Liver (tissue), 3 donors: Measurements from ENCODE around the gene KYAT1.

Experiments used
- EGR1 ChIP-seq, 2 donors: IDR thresholded peaks; 2 replicates each; pipeline ENCODE4 v1.6.1; 2016 to 2018; ENCODE audit warnings: antibody characterized with exemption in 2 of 2, low read depth in 2 of 2
- FOXA2 ChIP-seq: IDR thresholded peaks from 2 replicates; pipeline ENCODE4 v1.6.1; 2016; ENCODE audit warnings: antibody characterized with exemption
- HNF4A ChIP-seq, 2 donors: conservative IDR thresholded peaks; 2 replicates each; pipeline ENCODE4 v1.6.1; 2016; ENCODE audit warnings: antibody characterized with exemption in 2 of 2, mild to moderate bottlenecking in 2 of 2
- MAX ChIP-seq: IDR thresholded peaks from 2 replicates; pipeline ENCODE4 v1.6.1; 2016; ENCODE audit warnings: antibody characterized with exemption
- NR2F2 ChIP-seq: IDR thresholded peaks from 2 replicates; pipeline ENCODE4 v1.6.1; 2016; ENCODE audit warnings: antibody characterized with exemption
- RAD21 ChIP-seq, 2 donors: IDR thresholded peaks; 2 replicates each; pipeline ENCODE4 v1.6.1; 2016; ENCODE audit warnings: antibody characterized with exemption in 2 of 2, mild to moderate bottlenecking in 2 of 2
- REST ChIP-seq: IDR thresholded peaks from 2 replicates; pipeline ENCODE4 v1.6.1; 2016; ENCODE audit warnings: antibody characterized with exemption, mild to moderate bottlenecking
- RXRA ChIP-seq, 2 donors: IDR thresholded peaks; 2 replicates each; pipeline ENCODE4 v1.6.1; 2017 to 2018; ENCODE audit warnings: antibody characterized with exemption in 2 of 2, mild to moderate bottlenecking in 1 of 2
- YY1 ChIP-seq: IDR thresholded peaks from 2 replicates; pipeline ENCODE4 v1.6.1; 2016; ENCODE audit warnings: antibody characterized with exemption, mild to moderate bottlenecking
- TF ChIP-seq, protein P1 (sequence below): fragments of 150-350 bp; IDR thresholded peaks from 2 replicates; pipeline ENCODE4 v1.5.1; 2017; ENCODE audit warnings: improper control_type of control experiment, low read depth, low read length; ENCODE audit not compliant: missing input control
- TF ChIP-seq, protein P2 (sequence below): IDR thresholded peaks from 2 replicates; pipeline ENCODE4 v1.6.1; 2016; ENCODE audit warnings: antibody characterized with exemption
- donor health status: healthy.
- donor health status: healthy.

- TF ChIP-seq, protein P1, sequence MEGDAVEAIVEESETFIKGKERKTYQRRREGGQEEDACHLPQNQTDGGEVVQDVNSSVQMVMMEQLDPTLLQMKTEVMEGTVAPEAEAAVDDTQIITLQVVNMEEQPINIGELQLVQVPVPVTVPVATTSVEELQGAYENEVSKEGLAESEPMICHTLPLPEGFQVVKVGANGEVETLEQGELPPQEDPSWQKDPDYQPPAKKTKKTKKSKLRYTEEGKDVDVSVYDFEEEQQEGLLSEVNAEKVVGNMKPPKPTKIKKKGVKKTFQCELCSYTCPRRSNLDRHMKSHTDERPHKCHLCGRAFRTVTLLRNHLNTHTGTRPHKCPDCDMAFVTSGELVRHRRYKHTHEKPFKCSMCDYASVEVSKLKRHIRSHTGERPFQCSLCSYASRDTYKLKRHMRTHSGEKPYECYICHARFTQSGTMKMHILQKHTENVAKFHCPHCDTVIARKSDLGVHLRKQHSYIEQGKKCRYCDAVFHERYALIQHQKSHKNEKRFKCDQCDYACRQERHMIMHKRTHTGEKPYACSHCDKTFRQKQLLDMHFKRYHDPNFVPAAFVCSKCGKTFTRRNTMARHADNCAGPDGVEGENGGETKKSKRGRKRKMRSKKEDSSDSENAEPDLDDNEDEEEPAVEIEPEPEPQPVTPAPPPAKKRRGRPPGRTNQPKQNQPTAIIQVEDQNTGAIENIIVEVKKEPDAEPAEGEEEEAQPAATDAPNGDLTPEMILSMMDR, result no peak
- TF ChIP-seq MAX, result no peak
- TF ChIP-seq RAD21 (IDR thresholded peaks at IDR 0.05), result no peak
- TF ChIP-seq FOXA2, result no peak
- TF ChIP-seq YY1, result no peak
- TF ChIP-seq EGR1 (IDR thresholded peaks at IDR 0.05; ENCODE audit: low read depth in 2 of 2), result no peak
- no peak for TF ChIP-seq NR2F2
- TF ChIP-seq REST, result no peak
- TF ChIP-seq HNF4A (conservative IDR thresholded peaks at IDR 0.05), result no peak
- TF ChIP-seq, protein P2, sequence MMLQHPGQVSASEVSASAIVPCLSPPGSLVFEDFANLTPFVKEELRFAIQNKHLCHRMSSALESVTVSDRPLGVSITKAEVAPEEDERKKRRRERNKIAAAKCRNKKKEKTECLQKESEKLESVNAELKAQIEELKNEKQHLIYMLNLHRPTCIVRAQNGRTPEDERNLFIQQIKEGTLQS, result no peak
- no peak for TF ChIP-seq RXRA (IDR thresholded peaks at IDR 0.05)
Observed at GRCh38 chr9:128891321-128892220, 9.8 kb upstream of the KYAT1 start.
